SK-N-SH (cell line): Measurements from ENCODE around the gene APOBEC3H.

ENCODE experiments used
- CTCF ChIP-seq: fragments of 200-600 bp; sonication (generic); IDR thresholded peaks from 2 replicates; pipeline ENCODE4 v1.6.1; 2017; ENCODE audit warnings: antibody characterized with exemption, mild to moderate bottlenecking, moderate library complexity
- EP300 ChIP-seq, 2 experiments: IDR thresholded peaks; 2 replicates each; pipeline versions ENCODE4 v1.4.0 to v1.6.1; 2012; ENCODE audit warnings: borderline replicate concordance in 1 of 2, low read depth in 1 of 2, low read length in 1 of 2
- EZH2phosphoT487 ChIP-seq: fragments of 200-600 bp; sonication (generic); IDR thresholded peaks from 2 replicates; pipeline ENCODE4 v1.6.1; 2017; ENCODE audit warnings: low read depth, mixed run types, mild to moderate bottlenecking, antibody characterized with exemption, moderate library complexity, borderline replicate concordance
- FOSL2 ChIP-seq: IDR thresholded peaks from 2 replicates; pipeline ENCODE4 v1.4.0; 2012; ENCODE audit warnings: low read depth, mild to moderate bottlenecking, moderate library complexity, borderline replicate concordance
- FOXM1 ChIP-seq: IDR thresholded peaks from 2 replicates; pipeline ENCODE4 v1.4.0; 2012; ENCODE audit warnings: low read depth, mild to moderate bottlenecking
- GABPA ChIP-seq: IDR thresholded peaks from 2 replicates; pipeline ENCODE4 v1.4.0; 2012; ENCODE audit warnings: low read depth, mild to moderate bottlenecking
- MXI1 ChIP-seq: IDR thresholded peaks from 2 replicates; pipeline ENCODE4 v1.6.1; 2012; ENCODE audit warnings: mild to moderate bottlenecking, low read depth, low read length, improper control_type of control experiment
- POLR2AphosphoS5 ChIP-seq: IDR thresholded peaks from 2 replicates; pipeline ENCODE4 v1.6.1; 2012; ENCODE audit warnings: low read depth, low read length
- REST ChIP-seq: IDR thresholded peaks from 2 replicates; pipeline ENCODE4 v1.6.1; 2012; ENCODE audit warnings: mild to moderate bottlenecking, low read depth, low read length, moderate library complexity
- RXRA ChIP-seq: IDR thresholded peaks from 2 replicates; pipeline ENCODE4 v1.4.0; 2012; ENCODE audit warnings: low read depth, mild to moderate bottlenecking, borderline replicate concordance
- YY1 ChIP-seq: IDR thresholded peaks from 2 replicates; pipeline ENCODE4 v1.4.0; 2012; ENCODE audit warnings: low read depth, mild to moderate bottlenecking
- ZBTB33 ChIP-seq: IDR thresholded peaks from 2 replicates; pipeline ENCODE4 v1.4.0; 2012; ENCODE audit warnings: low read depth, borderline replicate concordance

GRCh38 chr22:39087881-39088684 is 9.0 kb upstream of the APOBEC3H start:
- TF ChIP-seq CTCF (no peak), POLR2AphosphoS5 (no peak), EP300 (IDR thresholded peaks at IDR 0.05; ENCODE audit: borderline replicate concordance in 1 of 2, low read depth in 1 of 2, low read length in 1 of 2) (no peak), FOSL2 (no peak), REST (no peak), ZBTB33 (no peak), FOXM1 (no peak), YY1 (no peak), MXI1 (no peak), RXRA (no peak), EZH2phosphoT487 (no peak), GABPA (no peak)
